WTC11 (cell line): ENCODE results near the gene CYP1A2. TPM values are rescaled to one million over a fixed set of nuclear protein-coding genes. Genes with fewer than 3 reads are reported as not detected.
"Not testable (repeated sequence)": the region's sequence is repeated elsewhere in the genome, so short reads cannot be mapped to it uniquely, and the experiment has no call there.

Experiments used
- ATAC-seq: fragments of 200-7000 bp; cut with Tn5 transposase; 2 replicates; pipeline ENCODE4 v1.10.0; 2021; ENCODE audit warnings: mild to moderate bottlenecking, moderate library complexity
- CTCF ChIA-PET: fragments of 300-600 bp; sonication (Branson Sonifier 250); formaldehyde crosslinking; loops from one replicate; lab custom pipeline; 2021; ENCODE audit warnings: antibody characterized with exemption; lab: Charles Lee
- POLR2A ChIA-PET: fragments of 350-600 bp; sonication (Branson Sonifier 250); formaldehyde crosslinking; loops from one replicate; lab custom pipeline; 2021; ENCODE audit warnings: antibody characterized with exemption; lab: Charles Lee
- DNase-seq: peaks from one replicate; pipeline ENCODE4 v3.0.0; 2021; ENCODE audit warnings: low spot score
- H3K27ac Mint-ChIP-seq: 2 replicates; pipeline ENCODE4 v1.8.0; 2021; ENCODE audit warnings: mixed read lengths
- H3K27me3 Mint-ChIP-seq: 2 replicates; pipeline ENCODE4 v1.8.0; 2021; ENCODE audit warnings: low read depth, mild to moderate bottlenecking, moderate library complexity, mixed read lengths
- H3K36me3 Mint-ChIP-seq: 2 replicates; pipeline ENCODE4 v1.8.0; 2021; ENCODE audit warnings: mixed read lengths
- H3K4me1 Mint-ChIP-seq: 2 replicates; pipeline ENCODE4 v1.8.0; 2022; ENCODE audit warnings: mixed read lengths
- H3K4me3 Mint-ChIP-seq: 2 replicates; pipeline ENCODE4 v1.8.0; 2021; ENCODE audit warnings: mild to moderate bottlenecking, moderate library complexity, mixed read lengths
- H3K9me3 Mint-ChIP-seq: 2 replicates; pipeline ENCODE4 v1.8.0; 2021; ENCODE audit warnings: mixed read lengths
- CREB1 ChIP-seq: sonication (generic); formaldehyde crosslinking; IDR thresholded peaks from 2 replicates; pipeline ENCODE4 v1.8.0; 2023; ENCODE audit warnings: mild to moderate bottlenecking, missing genetic modification reagents
- FOXK1 ChIP-seq: sonication (generic); formaldehyde crosslinking; IDR thresholded peaks from 2 replicates; pipeline ENCODE4 v1.8.0; 2022; ENCODE audit warnings: mild to moderate bottlenecking, moderate library complexity, missing genetic modification reagents
- FOXP1 ChIP-seq: sonication (generic); formaldehyde crosslinking; IDR thresholded peaks from 2 replicates; pipeline ENCODE4 v1.8.0; 2022; ENCODE audit warnings: missing genetic modification reagents, mild to moderate bottlenecking, moderate library complexity, borderline replicate concordance
- GABPB1 ChIP-seq: sonication (generic); formaldehyde crosslinking; IDR thresholded peaks from 2 replicates; pipeline ENCODE4 v1.8.1; 2023; ENCODE audit warnings: mild to moderate bottlenecking, missing genetic modification reagents
- KAT7 ChIP-seq: sonication (generic); formaldehyde crosslinking; IDR thresholded peaks from 2 replicates; pipeline ENCODE4 v1.8.1; 2023; ENCODE audit warnings: missing genetic modification reagents, mild to moderate bottlenecking, borderline replicate concordance
- NFYB ChIP-seq: sonication (generic); formaldehyde crosslinking; conservative IDR thresholded peaks from 2 replicates; pipeline ENCODE4 v1.8.0; 2022; ENCODE audit warnings: low read depth, missing genetic modification reagents
- RELA ChIP-seq: sonication (generic); formaldehyde crosslinking; IDR thresholded peaks from 2 replicates; pipeline ENCODE4 v1.8.1; 2022; ENCODE audit warnings: missing genetic modification reagents, mild to moderate bottlenecking, borderline replicate concordance
- SMAD3 ChIP-seq: sonication (generic); formaldehyde crosslinking; IDR thresholded peaks from 2 replicates; pipeline ENCODE4 v1.8.0; 2022; ENCODE audit warnings: missing genetic modification reagents, mild to moderate bottlenecking, borderline replicate concordance
- SOX15 ChIP-seq: fragments of 250-450 bp; sonication (Bioruptor Pico); IDR thresholded peaks from 2 replicates; pipeline ENCODE4 v1.9.0; 2021; ENCODE audit warnings: mild to moderate bottlenecking
- TCF7 ChIP-seq: sonication (generic); formaldehyde crosslinking; IDR thresholded peaks from 2 replicates; pipeline ENCODE4 v1.8.0; 2022; ENCODE audit warnings: mild to moderate bottlenecking, low read depth, missing genetic modification reagents, moderate library complexity
- TP53 ChIP-seq: sonication (generic); formaldehyde crosslinking; IDR thresholded peaks from 2 replicates; pipeline ENCODE4 v1.8.1; 2023; ENCODE audit warnings: mild to moderate bottlenecking, missing genetic modification reagents
- ZNF121 ChIP-seq: sonication (generic); formaldehyde crosslinking; IDR thresholded peaks from 2 replicates; pipeline ENCODE4 v1.8.0; 2023; ENCODE audit warnings: missing genetic modification reagents
- ZNF232 ChIP-seq: sonication (generic); formaldehyde crosslinking; IDR thresholded peaks from 2 replicates; pipeline ENCODE4 v1.8.0; 2022; ENCODE audit warnings: mild to moderate bottlenecking, missing genetic modification reagents
- ZNF317 ChIP-seq: sonication (generic); formaldehyde crosslinking; IDR thresholded peaks from 2 replicates; pipeline ENCODE4 v1.8.1; 2023; ENCODE audit warnings: low read depth, mild to moderate bottlenecking, moderate library complexity, missing genetic modification reagents, borderline replicate concordance
- ZNF671 ChIP-seq: fragments of 250-450 bp; sonication (Bioruptor Pico); IDR thresholded peaks from 2 replicates; pipeline ENCODE4 v1.8.0; 2021; ENCODE audit warnings: mild to moderate bottlenecking
- total RNA-seq: library from RNA; stranded (reverse); gene quantifications from 3 replicates; pipeline ENCODE4 v1.2.3, GENCODE V29; 2021
- TF ChIP-seq, protein P1 (sequence below): fragments of 250-450 bp; sonication (Bioruptor Pico); IDR thresholded peaks from 2 replicates; pipeline ENCODE4 v1.8.0; 2021; ENCODE audit warnings: mild to moderate bottlenecking
- TF ChIP-seq, protein P2 (sequence below): sonication (generic); formaldehyde crosslinking; IDR thresholded peaks from 2 replicates; pipeline ENCODE4 v1.8.0; 2023; ENCODE audit warnings: missing genetic modification reagents
- TF ChIP-seq, protein P3 (sequence below): sonication (generic); formaldehyde crosslinking; IDR thresholded peaks from 2 replicates; pipeline ENCODE4 v1.8.1; 2022; ENCODE audit warnings: missing genetic modification reagents, borderline replicate concordance
- TF ChIP-seq, protein P4 (sequence below): fragments of 250-450 bp; sonication (Bioruptor Pico); conservative IDR thresholded peaks from 2 replicates; pipeline ENCODE4 v1.9.0; 2021; ENCODE audit warnings: mild to moderate bottlenecking
- TF ChIP-seq, protein P5 (sequence below): sonication (generic); formaldehyde crosslinking; IDR thresholded peaks from 2 replicates; pipeline ENCODE4 v1.8.0; 2022; ENCODE audit warnings: mild to moderate bottlenecking, missing genetic modification reagents
- TF ChIP-seq, protein P6 (sequence below): sonication (generic); formaldehyde crosslinking; IDR thresholded peaks from 2 replicates; pipeline ENCODE4 v1.8.1; 2022; ENCODE audit warnings: mild to moderate bottlenecking, missing genetic modification reagents, moderate library complexity, borderline replicate concordance

CYP1A2 gene
- total RNA-seq, 1 experiment from 2014 or later = not detected

DNA sequence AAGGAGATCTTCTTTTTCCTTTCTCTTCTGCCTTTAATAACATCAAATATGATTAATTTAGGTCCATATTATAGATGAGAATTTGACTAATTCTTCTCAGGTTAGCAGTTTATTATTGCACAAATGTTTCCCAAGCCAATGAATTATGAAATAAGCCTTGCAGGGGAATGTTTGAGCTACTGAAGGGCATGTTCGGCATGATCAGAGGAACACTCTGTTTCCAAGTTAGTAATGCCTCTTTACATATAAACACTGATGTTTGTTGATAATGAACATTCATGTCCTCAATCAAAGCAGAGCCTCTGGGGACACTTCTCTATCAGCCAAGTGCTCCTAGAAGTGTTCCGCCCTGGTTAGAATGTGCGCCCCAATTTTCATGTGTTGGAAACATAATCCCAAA, 13.3 kb upstream of the CYP1A2 start:
- POLR2A ChIA-PET = no interaction called here

DNA sequence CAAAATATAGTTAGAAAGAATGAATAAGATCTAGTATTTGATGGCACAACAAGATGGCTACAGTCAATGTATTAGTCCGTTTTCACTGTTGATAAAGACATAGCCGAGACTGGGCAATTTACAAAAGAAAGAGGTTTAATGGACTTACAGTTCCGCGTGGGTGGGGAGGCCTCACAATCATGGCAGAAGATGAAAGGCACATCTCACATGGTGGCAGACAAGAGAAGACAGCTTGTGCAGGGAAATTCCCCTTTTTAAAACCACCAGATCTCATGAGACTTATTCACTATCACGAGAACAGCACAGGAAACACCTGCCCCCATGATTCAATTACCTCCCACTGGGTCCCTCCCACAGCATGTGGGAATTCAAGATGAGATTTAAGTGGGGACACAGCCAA, 10.4 kb upstream of the CYP1A2 start:
- DNase-seq, ATAC-seq, H3K36me3 Mint-ChIP-seq, H3K27ac Mint-ChIP-seq, H3K4me1 Mint-ChIP-seq, POLR2A ChIA-PET, H3K4me3 Mint-ChIP-seq, CTCF ChIA-PET: not testable (repeated sequence)
- Mint-ChIP-seq H3K27me3 (peaks cover 83% of the 10 kb centered on the region), H3K9me3 (peaks cover 15% of the 10 kb centered on the region)

More for the DNA sequence above, 13.3 kb upstream of the CYP1A2 start:
- H3K36me3 Mint-ChIP-seq = no peaks in the 10 kb centered on the region
- peaks cover 80% of the 10 kb centered on the region for H3K27me3 Mint-ChIP-seq
- H3K9me3 Mint-ChIP-seq = peaks cover 10% of the 10 kb centered on the region
- no peaks in the 10 kb centered on the region for H3K4me1 Mint-ChIP-seq
- H3K27ac Mint-ChIP-seq = no peak overlapping the region
- no peak for DNase-seq
- TF ChIP-seq, protein P1, sequence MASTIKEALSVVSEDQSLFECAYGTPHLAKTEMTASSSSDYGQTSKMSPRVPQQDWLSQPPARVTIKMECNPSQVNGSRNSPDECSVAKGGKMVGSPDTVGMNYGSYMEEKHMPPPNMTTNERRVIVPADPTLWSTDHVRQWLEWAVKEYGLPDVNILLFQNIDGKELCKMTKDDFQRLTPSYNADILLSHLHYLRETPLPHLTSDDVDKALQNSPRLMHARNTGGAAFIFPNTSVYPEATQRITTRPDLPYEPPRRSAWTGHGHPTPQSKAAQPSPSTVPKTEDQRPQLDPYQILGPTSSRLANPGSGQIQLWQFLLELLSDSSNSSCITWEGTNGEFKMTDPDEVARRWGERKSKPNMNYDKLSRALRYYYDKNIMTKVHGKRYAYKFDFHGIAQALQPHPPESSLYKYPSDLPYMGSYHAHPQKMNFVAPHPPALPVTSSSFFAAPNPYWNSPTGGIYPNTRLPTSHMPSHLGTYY = no peak
- TF ChIP-seq CREB1 (CRISPR knock-in tag) = no peak
- TF ChIP-seq FOXP1 (CRISPR knock-in tag) = no peak
- TF ChIP-seq TP53 (CRISPR knock-in tag) = no peak
- TF ChIP-seq ZNF121 (CRISPR knock-in tag) = no peak
- ATAC-seq = no peak
- H3K4me3 Mint-ChIP-seq = no peak overlapping the region
- CTCF ChIA-PET = interaction anchor here (1.4 to 2.3 kb wide), 2 partner anchors 10 to 33 kb away, joined by 3 to 6 read pairs; partner anchors contain the start of gene CYP1A1

DNA sequence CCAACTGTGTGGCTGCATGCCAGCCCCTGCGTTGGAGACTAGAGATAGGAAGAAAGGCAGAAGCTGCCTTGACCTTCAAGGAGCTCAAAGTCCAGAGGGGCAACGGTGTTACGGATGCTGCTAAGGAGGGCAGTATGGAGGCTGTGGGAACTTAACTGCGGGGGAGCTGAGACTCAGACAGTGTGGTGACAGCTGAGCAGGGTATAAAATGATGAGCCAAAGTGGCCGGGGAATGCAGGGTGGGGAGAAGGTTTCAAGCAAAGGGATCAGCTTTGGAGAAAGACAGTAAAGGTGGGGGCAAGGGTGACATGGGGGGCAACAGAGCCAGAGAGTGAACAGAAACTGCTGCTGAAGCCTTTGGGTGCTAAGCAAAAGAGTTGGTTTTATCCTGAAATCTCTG, 6.2 kb upstream of the CYP1A2 start:
- DNase-seq (no peak), ATAC-seq (no peak)
- H3K27ac Mint-ChIP-seq = no peak overlapping the region
- ChIA-PET POLR2A (interaction anchor here (1.0 kb wide), 1 partner anchor 18 kb away, joined by 3 read pairs; no protein-coding TSS in a partner anchor), CTCF (interaction anchor here (0.6 to 2.0 kb wide), 4 partner anchors 11 to 167 kb away, joined by 3 to 7 read pairs (median 4); no protein-coding TSS in a partner anchor)
- H3K9me3 Mint-ChIP-seq = peaks cover 13% of the 10 kb centered on the region
- no peaks in the 10 kb centered on the region for H3K4me1 Mint-ChIP-seq
- no peak overlapping the region for H3K4me3 Mint-ChIP-seq
- TF ChIP-seq TCF7 (CRISPR knock-in tag) = no peak
- TF ChIP-seq, protein P2, sequence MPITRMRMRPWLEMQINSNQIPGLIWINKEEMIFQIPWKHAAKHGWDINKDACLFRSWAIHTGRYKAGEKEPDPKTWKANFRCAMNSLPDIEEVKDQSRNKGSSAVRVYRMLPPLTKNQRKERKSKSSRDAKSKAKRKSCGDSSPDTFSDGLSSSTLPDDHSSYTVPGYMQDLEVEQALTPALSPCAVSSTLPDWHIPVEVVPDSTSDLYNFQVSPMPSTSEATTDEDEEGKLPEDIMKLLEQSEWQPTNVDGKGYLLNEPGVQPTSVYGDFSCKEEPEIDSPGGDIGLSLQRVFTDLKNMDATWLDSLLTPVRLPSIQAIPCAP (CRISPR knock-in tag) = no peak
- no peak for TF ChIP-seq ZNF317
- TF ChIP-seq, protein P3, sequence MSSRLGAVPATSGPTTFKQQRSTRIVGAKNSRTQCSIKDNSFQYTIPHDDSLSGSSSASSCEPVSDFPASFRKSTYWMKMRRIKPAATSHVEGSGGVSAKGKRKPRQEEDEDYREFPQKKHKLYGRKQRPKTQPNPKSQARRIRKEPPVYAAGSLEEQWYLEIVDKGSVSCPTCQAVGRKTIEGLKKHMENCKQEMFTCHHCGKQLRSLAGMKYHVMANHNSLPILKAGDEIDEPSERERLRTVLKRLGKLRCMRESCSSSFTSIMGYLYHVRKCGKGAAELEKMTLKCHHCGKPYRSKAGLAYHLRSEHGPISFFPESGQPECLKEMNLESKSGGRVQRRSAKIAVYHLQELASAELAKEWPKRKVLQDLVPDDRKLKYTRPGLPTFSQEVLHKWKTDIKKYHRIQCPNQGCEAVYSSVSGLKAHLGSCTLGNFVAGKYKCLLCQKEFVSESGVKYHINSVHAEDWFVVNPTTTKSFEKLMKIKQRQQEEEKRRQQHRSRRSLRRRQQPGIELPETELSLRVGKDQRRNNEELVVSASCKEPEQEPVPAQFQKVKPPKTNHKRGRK = no peak
- no peak for TF ChIP-seq FOXK1 (CRISPR knock-in tag)
- TF ChIP-seq, protein P4, sequence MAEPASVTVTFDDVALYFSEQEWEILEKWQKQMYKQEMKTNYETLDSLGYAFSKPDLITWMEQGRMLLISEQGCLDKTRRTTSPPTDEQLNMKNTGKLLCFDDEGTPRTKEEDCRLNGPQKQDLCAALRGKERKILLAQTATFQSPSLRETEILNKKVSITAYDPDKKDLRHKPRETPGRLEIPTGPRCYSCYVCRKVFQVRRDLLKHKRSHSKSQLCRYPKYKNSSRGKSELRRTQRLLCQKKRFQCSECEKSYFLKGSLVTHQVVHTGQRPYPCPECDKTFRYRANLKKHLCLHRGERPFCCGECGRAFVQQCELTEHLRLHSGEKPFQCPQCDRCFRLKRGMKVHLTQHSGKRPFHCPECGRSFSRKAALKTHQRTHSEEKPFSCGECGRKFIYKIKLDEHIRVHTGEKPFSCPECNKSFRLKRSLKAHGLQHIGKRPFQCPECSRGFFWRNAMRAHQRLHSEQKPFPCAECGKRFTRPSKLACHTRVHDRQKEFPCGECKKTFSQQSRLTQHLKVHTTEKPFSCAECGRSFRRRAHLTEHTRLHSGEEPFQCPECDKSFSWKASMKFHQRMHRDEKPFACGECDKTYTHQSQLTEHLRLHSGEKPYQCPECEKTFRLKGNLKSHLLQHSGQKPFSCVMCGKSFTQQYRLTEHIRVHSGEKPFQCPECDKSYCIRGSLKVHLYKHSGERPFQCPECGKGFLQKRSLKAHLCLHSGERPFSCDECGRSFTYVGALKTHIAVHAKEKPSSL (CRISPR knock-in tag) = no peak
- no peak for TF ChIP-seq NFYB
- no peaks in the 10 kb centered on the region for H3K36me3 Mint-ChIP-seq
- H3K27me3 Mint-ChIP-seq = peaks cover 51% of the 10 kb centered on the region

DNA sequence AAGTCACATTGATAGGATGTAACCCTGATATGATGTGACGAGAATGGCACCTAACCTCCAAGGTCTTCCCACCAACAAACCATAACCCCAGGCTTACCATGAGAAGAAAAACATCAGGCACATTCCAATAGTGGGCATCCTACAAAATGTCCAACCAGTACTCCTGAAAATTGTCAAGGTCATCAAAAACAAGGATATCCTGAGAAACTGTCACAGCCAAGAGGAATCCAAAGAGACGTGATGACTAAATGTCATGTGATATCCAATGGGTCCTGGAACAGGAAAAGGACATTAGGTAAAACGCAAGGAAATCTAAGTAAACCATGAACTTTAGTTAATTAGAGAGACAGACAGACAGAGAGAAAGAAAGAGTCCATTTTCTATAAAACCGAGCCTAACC, 2.3 kb upstream of the CYP1A2 start:
- DNase-seq (no peak), ATAC-seq (no peak)
- Mint-ChIP-seq H3K36me3 (no peaks in the 10 kb centered on the region), H3K27ac (no peak overlapping the region), H3K4me3 (no peak overlapping the region), H3K9me3 (peaks cover 5% of the 10 kb centered on the region), H3K27me3 (peaks cover 26% of the 10 kb centered on the region), H3K4me1 (0 out of 2 replicates have a peak, but pooled peaks cover 2% of the 10 kb centered on the region)
- ChIA-PET POLR2A (no interaction called here), CTCF (interaction anchor here (0.9 kb wide), 1 partner anchor 25 kb away, joined by 3 read pairs; no protein-coding TSS in a partner anchor)
- TF ChIP-seq RELA (CRISPR knock-in tag) (no peak), SOX15 (CRISPR knock-in tag) (no peak), GABPB1 (CRISPR knock-in tag) (no peak), KAT7 (no peak), ZNF671 (CRISPR knock-in tag) (no peak), ZNF232 (CRISPR knock-in tag) (no peak), SMAD3 (CRISPR knock-in tag) (no peak)
- TF ChIP-seq, protein P5, sequence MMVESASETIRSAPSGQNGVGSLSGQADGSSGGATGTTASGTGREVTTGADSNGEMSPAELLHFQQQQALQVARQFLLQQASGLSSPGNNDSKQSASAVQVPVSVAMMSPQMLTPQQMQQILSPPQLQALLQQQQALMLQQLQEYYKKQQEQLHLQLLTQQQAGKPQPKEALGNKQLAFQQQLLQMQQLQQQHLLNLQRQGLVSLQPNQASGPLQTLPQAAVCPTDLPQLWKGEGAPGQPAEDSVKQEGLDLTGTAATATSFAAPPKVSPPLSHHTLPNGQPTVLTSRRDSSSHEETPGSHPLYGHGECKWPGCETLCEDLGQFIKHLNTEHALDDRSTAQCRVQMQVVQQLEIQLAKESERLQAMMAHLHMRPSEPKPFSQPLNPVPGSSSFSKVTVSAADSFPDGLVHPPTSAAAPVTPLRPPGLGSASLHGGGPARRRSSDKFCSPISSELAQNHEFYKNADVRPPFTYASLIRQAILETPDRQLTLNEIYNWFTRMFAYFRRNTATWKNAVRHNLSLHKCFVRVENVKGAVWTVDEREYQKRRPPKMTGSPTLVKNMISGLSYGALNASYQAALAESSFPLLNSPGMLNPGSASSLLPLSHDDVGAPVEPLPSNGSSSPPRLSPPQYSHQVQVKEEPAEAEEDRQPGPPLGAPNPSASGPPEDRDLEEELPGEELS (CRISPR knock-in tag) = no peak
- TF ChIP-seq, protein P6, sequence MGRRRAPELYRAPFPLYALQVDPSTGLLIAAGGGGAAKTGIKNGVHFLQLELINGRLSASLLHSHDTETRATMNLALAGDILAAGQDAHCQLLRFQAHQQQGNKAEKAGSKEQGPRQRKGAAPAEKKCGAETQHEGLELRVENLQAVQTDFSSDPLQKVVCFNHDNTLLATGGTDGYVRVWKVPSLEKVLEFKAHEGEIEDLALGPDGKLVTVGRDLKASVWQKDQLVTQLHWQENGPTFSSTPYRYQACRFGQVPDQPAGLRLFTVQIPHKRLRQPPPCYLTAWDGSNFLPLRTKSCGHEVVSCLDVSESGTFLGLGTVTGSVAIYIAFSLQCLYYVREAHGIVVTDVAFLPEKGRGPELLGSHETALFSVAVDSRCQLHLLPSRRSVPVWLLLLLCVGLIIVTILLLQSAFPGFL (CRISPR knock-in tag) = no peak
